ENCODE data around the gene GRIN1. TPM values are rescaled to one million over a fixed set of nuclear protein-coding genes. Genes with fewer than 3 reads are reported as not detected.

Gene GRIN1
- not detected in 2 replicates for total RNA-seq (2014; rRNA removed; shearing (Covaris generic); ENCODE audit: low replicate concordance)

DNA sequence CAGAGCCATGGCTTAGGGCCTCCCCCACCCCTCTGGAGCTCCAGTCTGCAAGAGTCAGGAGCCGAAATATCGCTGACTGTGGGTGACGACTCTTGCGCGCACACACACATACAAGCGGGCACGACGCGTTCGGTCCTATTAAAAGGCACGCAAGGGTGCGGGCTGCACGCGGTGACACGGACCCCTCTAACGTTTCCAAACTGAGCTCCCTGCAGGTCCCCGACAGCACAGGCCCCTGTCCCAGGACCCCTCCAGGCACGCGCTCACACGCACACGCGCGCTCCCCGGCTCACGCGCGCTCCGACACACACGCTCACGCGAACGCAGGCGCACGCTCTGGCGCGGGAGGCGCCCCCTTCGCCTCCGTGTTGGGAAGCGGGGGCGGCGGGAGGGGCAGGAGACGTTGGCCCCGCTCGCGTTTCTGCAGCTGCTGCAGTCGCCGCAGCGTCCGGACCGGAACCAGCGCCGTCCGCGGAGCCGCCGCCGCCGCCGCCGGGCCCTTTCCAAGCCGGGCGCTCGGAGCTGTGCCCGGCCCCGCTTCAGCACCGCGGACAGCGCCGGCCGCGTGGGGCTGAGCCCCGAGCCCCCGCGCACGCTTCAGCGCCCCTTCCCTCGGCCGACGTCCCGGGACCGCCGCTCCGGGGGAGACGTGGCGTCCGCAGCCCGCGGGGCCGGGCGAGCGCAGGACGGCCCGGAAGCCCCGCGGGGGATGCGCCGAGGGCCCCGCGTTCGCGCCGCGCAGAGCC, at the start of gene GRIN1:
TSS of gene GRIN1 (plus strand) at position 433 of the 746 bp plus-strand sequence. CDS start 333 bp downstream, outside the sequence.
- Histone ChIP-seq H3K4me2 (ENCODE audit: low read depth, low read length, poor library complexity, severe bottlenecking) (no peak within 1 kb of the TSS), H3K27me3 (ENCODE audit: low read length) (no peaks in the 10 kb centered on the region), H3K9me3 (ENCODE audit: low read length) (no peaks in the 10 kb centered on the region), H3K36me3 (ENCODE audit: insufficient read depth, low read length) (no peaks in the 10 kb centered on the region), H3K4me3 (ENCODE audit: low read length) (no peak within 1 kb of the TSS), H3K79me2 (ENCODE audit: low read length) (no peaks in the 10 kb centered on the region), H3K27ac (ENCODE audit: low read length) (no peak within 1 kb of the TSS), H2AFZ (ENCODE audit: low read length) (no peak within 1 kb of the TSS), H3K9ac (ENCODE audit: low read length) (no peak within 1 kb of the TSS), H3K9me2 (replicated peaks; ENCODE audit: insufficient read depth, low read length) (no peaks in the 10 kb centered on the region), H3K4me1 (ENCODE audit: low read length) (peaks cover 6% of the 10 kb centered on the region; the same call in 1 of the 2 replicates), H4K20me1 (ENCODE audit: insufficient read depth, low read depth, low read length) (no peaks in the 10 kb centered on the region)
- no peak for DNase-seq

DNA sequence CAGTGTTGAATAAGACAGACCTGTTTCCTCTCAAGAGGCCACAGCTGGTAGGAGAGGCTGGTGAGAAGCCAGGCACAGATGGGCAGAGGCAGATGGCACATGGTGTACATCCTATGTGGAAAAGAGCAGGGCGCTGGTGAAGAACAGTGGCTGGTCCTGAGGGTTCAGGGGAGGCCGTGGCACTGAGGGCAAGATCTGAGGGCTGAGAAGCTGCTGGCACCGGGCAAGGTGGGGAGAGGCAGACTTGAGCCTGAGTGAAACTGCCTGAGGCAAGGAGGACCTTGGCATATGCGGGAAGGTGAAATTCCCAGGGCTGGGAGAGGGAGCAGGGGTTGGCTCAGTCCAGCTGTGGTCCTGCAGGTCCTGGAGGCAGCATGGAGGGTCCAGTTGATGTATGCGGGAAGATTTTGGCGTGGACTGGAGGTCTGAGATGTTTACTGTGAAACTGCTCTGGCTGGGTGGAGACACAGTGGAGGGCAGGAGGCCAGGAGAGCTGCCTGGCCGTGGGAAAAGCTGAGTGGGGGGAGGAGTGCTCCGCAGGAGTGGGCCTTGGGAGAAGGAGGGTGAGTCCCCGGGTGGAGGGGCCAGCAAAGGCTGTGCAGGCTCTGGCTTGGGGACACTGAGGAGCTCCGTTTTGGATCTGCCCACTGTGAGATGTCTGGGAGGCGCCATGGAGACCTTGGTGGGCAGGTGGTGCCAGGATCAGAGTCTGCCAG, 49.6 kb upstream of the GRIN1 start:
- Histone ChIP-seq H3K79me2 (ENCODE audit: low read length) (peaks cover 18% of the 10 kb centered on the region), H3K4me3 (ENCODE audit: low read length) (no peak overlapping the region), H3K36me3 (ENCODE audit: insufficient read depth, low read length) (no peaks in the 10 kb centered on the region), H2AFZ (ENCODE audit: low read length) (no peak overlapping the region), H3K4me2 (ENCODE audit: low read depth, low read length, poor library complexity, severe bottlenecking) (no peak overlapping the region), H3K4me1 (ENCODE audit: low read length) (peaks cover 33% of the 10 kb centered on the region), H3K27me3 (ENCODE audit: low read length) (no peaks in the 10 kb centered on the region), H3K9me2 (replicated peaks; ENCODE audit: insufficient read depth, low read length) (no peaks in the 10 kb centered on the region), H4K20me1 (ENCODE audit: insufficient read depth, low read depth, low read length) (no peaks in the 10 kb centered on the region), H3K27ac (ENCODE audit: low read length) (no peak overlapping the region), H3K9ac (ENCODE audit: low read length) (0 out of 2 replicates have a peak overlapping the region, but pooled peaks have one; percentile 1), H3K9me3 (ENCODE audit: low read length) (no peaks in the 10 kb centered on the region)
- no peak for DNase-seq

DNA sequence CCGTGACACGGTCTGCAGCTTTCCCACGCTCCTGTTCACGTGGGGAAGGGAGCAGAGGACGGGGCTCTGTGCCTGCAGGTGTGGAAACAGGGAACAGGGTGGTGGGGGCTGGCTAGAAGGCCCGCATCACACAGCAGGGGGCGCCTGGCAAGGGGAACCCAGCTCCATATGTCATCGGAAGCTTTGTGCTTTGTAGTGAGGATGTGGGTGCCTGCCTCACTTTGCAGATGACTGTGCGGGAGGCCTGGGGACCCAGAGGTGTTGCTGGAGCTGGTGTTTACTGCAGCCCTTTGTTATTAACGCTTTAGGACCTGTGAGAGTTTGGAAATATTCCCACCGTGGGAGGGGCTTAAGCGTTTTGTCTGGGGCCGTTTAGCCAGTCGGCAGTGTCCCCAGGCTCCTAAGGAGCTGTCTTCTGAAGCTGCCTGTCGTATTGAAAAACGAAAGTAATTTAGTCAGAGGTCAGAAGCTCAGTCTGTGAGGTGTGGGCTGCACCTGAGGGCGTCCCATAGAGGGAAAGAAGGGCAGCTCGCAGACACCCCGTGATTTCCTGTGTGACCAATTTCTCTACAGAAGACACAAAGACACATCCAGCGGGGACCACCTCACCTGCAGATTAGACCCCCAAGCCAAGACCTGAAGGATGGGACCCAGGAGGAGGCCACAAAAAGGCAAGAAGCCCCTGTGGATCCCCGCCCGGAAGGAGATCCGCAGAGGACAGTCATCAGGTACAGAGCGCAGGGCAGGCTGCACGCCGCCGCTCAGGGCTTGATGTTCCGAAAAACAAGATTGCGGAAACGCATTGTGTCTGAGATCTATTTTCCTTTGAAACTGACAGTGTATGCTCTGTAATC, 43.1 kb upstream of the GRIN1 start:
- no peaks in the 10 kb centered on the region for H4K20me1 ChIP-seq (ENCODE audit: insufficient read depth, low read depth, low read length)
- no peaks in the 10 kb centered on the region for H3K79me2 ChIP-seq (ENCODE audit: low read length)
- no peak overlapping the region for H3K9ac ChIP-seq (ENCODE audit: low read length)
- H3K9me2 ChIP-seq (replicated peaks; ENCODE audit: insufficient read depth, low read length) = no peaks in the 10 kb centered on the region
- H3K4me2 ChIP-seq (ENCODE audit: low read depth, low read length, poor library complexity, severe bottlenecking) = no peak overlapping the region
- no peak overlapping the region for H3K27ac ChIP-seq (ENCODE audit: low read length)
- H3K4me3 ChIP-seq (ENCODE audit: low read length) = no peak overlapping the region
- H3K36me3 ChIP-seq (ENCODE audit: insufficient read depth, low read length) = peaks cover 12% of the 10 kb centered on the region
- DNase-seq = peak; percentile 58
- no peak overlapping the region for H2AFZ ChIP-seq (ENCODE audit: low read length)
- H3K9me3 ChIP-seq (ENCODE audit: low read length) = no peaks in the 10 kb centered on the region
- H3K27me3 ChIP-seq (ENCODE audit: low read length) = no peaks in the 10 kb centered on the region
- no peaks in the 10 kb centered on the region for H3K4me1 ChIP-seq (ENCODE audit: low read length)

DNA sequence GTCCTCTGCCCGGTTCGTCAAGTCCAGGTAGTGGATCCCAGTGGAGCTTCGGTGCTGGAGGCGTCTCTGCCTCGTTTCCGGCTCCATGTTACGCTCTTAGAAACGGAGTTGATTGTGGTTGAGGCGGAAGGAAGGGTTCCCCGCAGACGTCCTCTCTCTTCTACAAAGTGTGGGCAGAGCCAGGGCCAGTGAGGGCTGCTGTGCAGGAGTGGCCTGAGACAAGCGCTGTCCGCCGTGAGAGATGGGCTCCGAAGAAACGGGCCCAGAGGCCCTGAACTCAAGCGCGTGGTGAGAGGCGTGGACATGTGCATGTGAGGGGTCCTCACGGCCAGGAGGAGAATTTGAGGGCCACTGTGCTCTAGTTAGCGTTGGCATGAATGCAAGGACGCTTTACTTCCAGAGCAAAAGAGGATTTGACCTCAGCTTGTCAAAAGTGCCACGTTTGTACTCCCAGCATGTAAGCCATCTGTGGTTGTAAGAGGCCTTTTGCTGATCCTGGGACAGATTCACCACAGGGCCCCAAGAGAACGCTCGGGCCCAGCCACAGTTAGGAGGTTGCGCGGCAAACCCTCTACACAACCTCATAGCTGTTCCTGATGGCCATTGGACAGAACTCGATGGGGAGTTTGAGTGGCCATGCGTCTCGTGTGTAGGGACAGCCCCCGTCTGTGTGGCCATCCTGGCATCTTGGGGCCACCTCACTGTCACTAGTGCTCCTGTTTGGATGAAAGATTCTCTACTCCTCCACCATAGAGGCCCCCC, 42.0 kb upstream of the GRIN1 start:
- no peaks in the 10 kb centered on the region for H3K27me3 ChIP-seq (ENCODE audit: low read length)
- H3K9ac ChIP-seq (ENCODE audit: low read length) = no peak overlapping the region
- H3K9me3 ChIP-seq (ENCODE audit: low read length) = peaks cover under 1% of the 10 kb centered on the region; the same call in 1 of the 2 replicates
- no peaks in the 10 kb centered on the region for H3K9me2 ChIP-seq (replicated peaks; ENCODE audit: insufficient read depth, low read length)
- no peak overlapping the region for H2AFZ ChIP-seq (ENCODE audit: low read length)
- H3K36me3 ChIP-seq (ENCODE audit: insufficient read depth, low read length) = peaks cover 23% of the 10 kb centered on the region
- H3K4me3 ChIP-seq (ENCODE audit: low read length) = no peak overlapping the region
- no peaks in the 10 kb centered on the region for H3K4me1 ChIP-seq (ENCODE audit: low read length)
- no peak overlapping the region for H3K27ac ChIP-seq (ENCODE audit: low read length)
- no peak for DNase-seq
- H3K79me2 ChIP-seq (ENCODE audit: low read length) = no peaks in the 10 kb centered on the region
- no peak overlapping the region for H3K4me2 ChIP-seq (ENCODE audit: low read depth, low read length, poor library complexity, severe bottlenecking)
- no peaks in the 10 kb centered on the region for H4K20me1 ChIP-seq (ENCODE audit: insufficient read depth, low read depth, low read length)

DNA sequence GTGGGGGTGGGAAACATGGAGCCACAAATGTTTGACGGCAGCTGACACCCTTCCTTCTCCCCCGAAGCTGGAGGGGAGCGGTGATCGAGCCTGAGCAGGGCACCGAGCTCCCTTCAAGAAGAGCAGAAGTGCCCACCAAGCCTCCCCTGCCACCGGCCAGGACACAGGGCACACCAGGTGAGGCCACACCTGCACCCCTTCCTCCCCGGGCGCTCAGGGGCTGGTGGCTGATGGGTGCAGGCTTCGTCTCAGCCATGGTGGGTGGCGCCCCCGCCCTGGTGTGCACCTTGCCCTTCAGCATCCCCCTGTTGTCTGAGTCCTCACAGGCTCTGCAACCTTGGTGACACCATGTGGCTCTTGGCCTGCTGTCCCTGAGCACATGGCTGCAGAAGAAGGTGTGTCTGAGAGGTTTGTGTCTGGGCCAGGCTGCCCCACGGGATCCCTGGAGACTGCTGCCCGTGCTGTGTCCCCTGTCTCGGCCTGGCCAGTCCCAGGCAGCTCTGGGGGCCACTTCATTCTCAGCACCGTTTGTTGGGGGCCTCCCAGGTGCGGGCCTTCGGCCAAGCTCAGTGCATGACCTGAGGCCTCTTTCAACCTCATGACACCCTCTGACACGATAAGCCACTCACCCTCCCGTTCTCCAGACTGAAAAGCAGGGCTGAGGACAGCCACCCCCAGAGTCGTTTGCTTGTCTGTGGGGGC, 41.0 kb upstream of the GRIN1 start:
- H3K9me2 ChIP-seq (replicated peaks; ENCODE audit: insufficient read depth, low read length) = no peaks in the 10 kb centered on the region
- H3K79me2 ChIP-seq (ENCODE audit: low read length) = no peaks in the 10 kb centered on the region
- H3K36me3 ChIP-seq (ENCODE audit: insufficient read depth, low read length) = peaks cover 33% of the 10 kb centered on the region
- H3K9me3 ChIP-seq (ENCODE audit: low read length) = peaks cover 3% of the 10 kb centered on the region; the same call in 1 of the 2 replicates
- H3K27me3 ChIP-seq (ENCODE audit: low read length) = no peaks in the 10 kb centered on the region
- no peaks in the 10 kb centered on the region for H3K4me1 ChIP-seq (ENCODE audit: low read length)
- H4K20me1 ChIP-seq (ENCODE audit: insufficient read depth, low read depth, low read length) = no peaks in the 10 kb centered on the region
- no peak overlapping the region for H3K27ac ChIP-seq (ENCODE audit: low read length)
- no peak overlapping the region for H2AFZ ChIP-seq (ENCODE audit: low read length)
- no peak for DNase-seq
- H3K4me2 ChIP-seq (ENCODE audit: low read depth, low read length, poor library complexity, severe bottlenecking) = no peak overlapping the region
- H3K4me3 ChIP-seq (ENCODE audit: low read length) = no peak overlapping the region
- no peak overlapping the region for H3K9ac ChIP-seq (ENCODE audit: low read length)

DNA sequence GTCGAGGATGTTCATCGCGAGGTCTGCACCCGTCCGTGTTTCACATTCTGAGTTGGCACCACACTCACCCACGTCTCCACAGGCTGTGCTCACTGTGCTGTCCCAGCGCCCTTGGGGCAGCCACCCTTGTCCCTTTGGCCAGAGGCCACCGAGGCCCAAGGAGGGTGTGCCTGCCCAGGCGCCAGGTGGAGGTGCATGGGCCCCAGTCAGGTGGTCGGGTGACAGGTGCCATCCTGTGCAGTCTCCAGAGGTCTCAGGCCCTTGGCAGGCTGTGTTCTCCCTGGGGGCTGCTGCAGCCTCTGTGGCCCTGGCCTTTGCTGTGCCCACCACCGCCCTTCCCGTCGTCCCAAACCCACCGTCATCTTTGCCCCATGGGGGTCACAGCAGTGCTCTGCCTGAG, 39.7 kb upstream of the GRIN1 start:
- Histone ChIP-seq H3K9ac (ENCODE audit: low read length) (no peak overlapping the region), H3K4me1 (ENCODE audit: low read length) (no peaks in the 10 kb centered on the region), H3K9me2 (replicated peaks; ENCODE audit: insufficient read depth, low read length) (no peaks in the 10 kb centered on the region), H3K4me2 (ENCODE audit: low read depth, low read length, poor library complexity, severe bottlenecking) (no peak overlapping the region), H3K9me3 (ENCODE audit: low read length) (peaks cover 3% of the 10 kb centered on the region; the same call in 1 of the 2 replicates), H3K79me2 (ENCODE audit: low read length) (no peaks in the 10 kb centered on the region), H4K20me1 (ENCODE audit: insufficient read depth, low read depth, low read length) (no peaks in the 10 kb centered on the region), H3K36me3 (ENCODE audit: insufficient read depth, low read length) (peaks cover 44% of the 10 kb centered on the region), H3K27ac (ENCODE audit: low read length) (no peak overlapping the region), H3K27me3 (ENCODE audit: low read length) (no peaks in the 10 kb centered on the region), H3K4me3 (ENCODE audit: low read length) (no peak overlapping the region), H2AFZ (ENCODE audit: low read length) (no peak overlapping the region)
- no peak for DNase-seq

DNA sequence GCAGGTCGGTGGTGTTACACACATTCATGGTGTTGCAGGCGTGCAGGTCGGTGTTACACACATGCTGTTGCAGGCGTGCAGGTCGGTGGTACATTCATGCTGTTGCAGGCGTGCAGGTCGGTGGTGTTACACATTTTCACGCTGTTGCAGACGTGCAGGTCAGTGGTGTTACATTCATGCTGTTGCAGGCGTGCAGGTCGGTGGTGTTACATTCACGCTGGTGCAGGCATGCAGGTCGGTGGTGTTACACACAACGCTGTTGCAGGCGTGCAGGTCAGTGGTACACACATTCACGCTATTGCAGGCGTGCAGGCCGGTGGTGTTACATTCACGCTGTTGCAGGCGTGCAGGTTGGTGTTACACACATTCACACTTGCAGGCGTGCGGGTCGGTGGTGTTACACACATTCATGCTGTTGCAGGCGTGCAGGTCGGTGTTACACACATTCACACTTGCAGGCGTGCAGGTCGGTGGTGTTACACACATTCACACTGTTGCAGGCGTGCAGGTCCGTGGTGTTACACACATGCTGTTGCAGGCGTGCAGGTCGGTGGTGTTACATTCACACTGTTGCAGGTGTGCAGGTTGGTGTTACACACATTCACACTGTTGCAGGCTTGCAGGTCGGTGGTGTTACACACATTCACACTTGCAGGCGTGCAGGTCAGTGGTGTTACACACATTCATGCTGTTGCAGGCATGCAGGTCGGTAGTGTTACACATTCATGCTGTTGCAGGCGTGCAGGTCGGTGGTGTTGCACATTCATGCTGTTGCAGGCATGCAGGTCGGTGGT, 35.6 kb upstream of the GRIN1 start:
- H3K4me1 ChIP-seq (ENCODE audit: low read length) = no peaks in the 10 kb centered on the region
- H3K4me3 ChIP-seq (ENCODE audit: low read length) = no peak overlapping the region
- no peaks in the 10 kb centered on the region for H3K9me2 ChIP-seq (replicated peaks; ENCODE audit: insufficient read depth, low read length)
- no peak overlapping the region for H3K9ac ChIP-seq (ENCODE audit: low read length)
- H4K20me1 ChIP-seq (ENCODE audit: insufficient read depth, low read depth, low read length) = no peaks in the 10 kb centered on the region
- H3K79me2 ChIP-seq (ENCODE audit: low read length) = no peaks in the 10 kb centered on the region
- peaks cover 44% of the 10 kb centered on the region for H3K36me3 ChIP-seq (ENCODE audit: insufficient read depth, low read length)
- peaks cover 3% of the 10 kb centered on the region; the same call in 1 of the 2 replicates for H3K9me3 ChIP-seq (ENCODE audit: low read length)
- no peak for DNase-seq
- H3K27ac ChIP-seq (ENCODE audit: low read length) = no peak overlapping the region
- no peaks in the 10 kb centered on the region for H3K27me3 ChIP-seq (ENCODE audit: low read length)
- no peak overlapping the region for H2AFZ ChIP-seq (ENCODE audit: low read length)
- H3K4me2 ChIP-seq (ENCODE audit: low read depth, low read length, poor library complexity, severe bottlenecking) = no peak overlapping the region

All from Karpas-422 (cell line).